Heart right ventricle (tissue), 16 donors: ENCODE measurements around the gene SRC. TPM values are rescaled to one million over a fixed set of nuclear protein-coding genes. Genes with fewer than 3 reads are reported as not detected.

Experiments used
- ATAC-seq, 8 donors: fragments of 200-7000 bp; cut with Tn5 transposase; one replicate each; pipeline ENCODE4 v1.9.1; 2020; ENCODE audit warnings: mild to moderate bottlenecking in 8 of 8, moderate library complexity in 8 of 8, moderate number of reproducible peaks in 1 of 8
- DNase-seq, 2 donors: peaks; one replicate each; pipeline ENCODE4 v3.0.0-alpha.2; 2020
- H3K27ac ChIP-seq, 10 donors: fragments of 200-600 bp; sonication (generic) in 2 of 10; one replicate each; pipeline versions ENCODE4 v1.5.0 to v1.8.0; 2020 to 2022; ENCODE audit warnings: mild to moderate bottlenecking in 3 of 10
- H3K27me3 ChIP-seq, 7 donors: fragments of 200-600 bp; one replicate each; pipeline ENCODE4 v1.8.0; 2021 to 2022; ENCODE audit warnings: mild to moderate bottlenecking in 2 of 7
- H3K36me3 ChIP-seq, 9 donors: fragments of 200-600 bp; sonication (generic) in 1 of 9; one replicate each; pipeline versions ENCODE4 v1.5.0 to v1.8.0; 2020 to 2022; ENCODE audit warnings: mild to moderate bottlenecking in 2 of 9
- H3K4me1 ChIP-seq, 9 donors: fragments of 200-600 bp; sonication (generic) in 1 of 9; one replicate each; pipeline versions ENCODE4 v1.5.0 to v1.8.0; 2020 to 2022; ENCODE audit warnings: mild to moderate bottlenecking in 4 of 9
- H3K4me3 ChIP-seq, 10 donors: fragments of 200-600 bp; sonication (generic) in 2 of 10; one replicate each; pipeline versions ENCODE4 v1.5.0 to v1.8.0; 2020 to 2022; ENCODE audit warnings: mild to moderate bottlenecking in 7 of 10, moderate library complexity in 2 of 10
- H3K9me3 ChIP-seq, 11 donors: fragments of 200-600 bp in 10 of 11; sonication (generic) in 2 of 11; one replicate each; pipeline versions ENCODE4 v1.5.0 to v1.8.0; 2013 to 2022; ENCODE audit warnings: mild to moderate bottlenecking in 2 of 11, control low read depth in 1 of 11, moderate library complexity in 1 of 11
- WGBS, 2 donors: extraction: QIAGEN DNeasy Blood & Tissue Kit; methylation state at CpG; one replicate each; pipeline ENCODE4 v1.1.7; 2013; ENCODE audit warnings: inconsistent platforms in 1 of 2; 5-methylcytosine and 5-hydroxymethylcytosine counted together
- intact Hi-C, 10 donors: fragments of 100-400 bp; cut with DNase I; formaldehyde crosslinking; loops; one replicate each; pipeline versions ENCODE4 v1.11.1 to v1.14.2; 2022
- polyA plus RNA-seq, 2 donors: library from polyadenylated mRNA; stranded (reverse); fragments of 200-250 nt; gene quantifications; one replicate each; pipeline ENCODE4 v1.2.3, GENCODE V29; 2013
- total RNA-seq, 10 donors: library from RNA; stranded (reverse); fragmentation: NEBNext Ultra II Directional in 3 of 10; extraction: Animal tissue kit (Norgen Biotek cat#: 25700) in 3 of 10; gene quantifications; one replicate each; pipeline versions ENCODE4 v1.2.1 to v1.2.4, GENCODE V29; 2021 to 2023
- TF ChIP-seq, protein P1 (sequence below), 9 donors: fragments of 200-600 bp; sonication (generic) in 2 of 9; IDR thresholded peaks; one replicate each; pipeline versions ENCODE4 v1.5.0 to v1.8.0; 2021 to 2022; ENCODE audit warnings: antibody characterized with exemption in 9 of 9, mild to moderate bottlenecking in 5 of 9, moderate library complexity in 1 of 9
- donor health status: Arrhythmogenic right ventricular cardiomyopathy.
- donor health status: ischemic (EF 13 %, LVEDD 7.1; RV severe dilation, severe dysfunction).
- donor health status: healthy with polysubstance abuse.
- donor health status: DM: no; HTN: yes; CAD: no.
- donor health status: DM: no; HTN: no; CAD: no.
- donor health status: ischemic (EF 25% LVEDD 6.9; RV normal size, moderate dysfunction).
- donor health status: ischemic (EF 25% LVEDD 5.7; RV mildly dilated, moderate dysfunction).
- donor health status: healthy.
- donor health status: DM: yes; HTN: yes; CAD: no.
- donor health status: Ischemic cardiomyopathy.
- donor health status: ischemic (EF 35%, LVEDD 5.7; RV mildly dilated, moderate dysfunction).
- donor health status: nonischemic (EF 11% LVEDD 7.7; RV severe dilation, severe dysfunction).
- donor health status: DM: yes; HTN: yes; CAD: no.
- donor health status: PGD.
- donor health status: ischemic (EF 29% LVEDD 5.4; RV normal size, mild dysfunction).
- donor health status: nonischemic (EF 23%, LVEDD 6.1; RV moderate dilation, normal function).

The SRC gene
- total and polyA plus RNA-seq, 12 donors = 1.9 to 10.8 (median 4.2) TPM

DNA sequence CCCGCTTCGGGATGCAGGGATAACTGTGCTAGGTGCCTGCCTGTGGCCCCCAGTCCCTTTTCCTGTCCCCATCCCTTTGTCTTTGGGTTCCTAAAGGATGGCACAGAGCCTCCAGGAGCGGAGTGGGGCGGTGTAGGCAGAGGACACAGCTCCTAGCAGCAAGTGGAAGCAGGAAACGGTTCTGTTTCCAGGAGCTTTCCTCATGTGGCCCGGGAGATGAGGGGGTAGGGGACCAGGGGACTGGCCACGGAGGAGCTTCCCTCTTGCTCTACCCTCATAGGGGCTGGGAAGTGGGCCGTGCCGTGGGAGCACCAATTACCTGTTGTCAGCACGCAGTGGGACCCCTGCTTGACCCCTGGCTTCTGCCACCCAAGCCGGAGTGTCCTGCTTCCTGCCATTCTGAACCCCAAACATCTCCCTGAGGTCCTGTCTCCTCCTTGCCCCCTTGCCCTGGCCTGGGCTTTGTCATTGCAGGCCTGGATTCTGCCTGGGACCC is 76.9 kb downstream of the SRC start:
- H3K27ac ChIP-seq = no peak overlapping the region
- intact Hi-C loops = no loop called here
- no peaks in the 10 kb centered on the region for H3K4me1 ChIP-seq
- 33 to 42% methylated on average over 11 of the region's 11 CpGs for WGBS, 2 donors
- peaks cover 0 to 72% (median 38%) of the 10 kb centered on the region in 7 donors for H3K27me3 ChIP-seq
- DNase-seq (no peak), ATAC-seq (no peak)
- no peaks in the 10 kb centered on the region for H3K36me3 ChIP-seq
- H3K9me3 ChIP-seq = no peaks in the 10 kb centered on the region
- TF ChIP-seq, protein P1, sequence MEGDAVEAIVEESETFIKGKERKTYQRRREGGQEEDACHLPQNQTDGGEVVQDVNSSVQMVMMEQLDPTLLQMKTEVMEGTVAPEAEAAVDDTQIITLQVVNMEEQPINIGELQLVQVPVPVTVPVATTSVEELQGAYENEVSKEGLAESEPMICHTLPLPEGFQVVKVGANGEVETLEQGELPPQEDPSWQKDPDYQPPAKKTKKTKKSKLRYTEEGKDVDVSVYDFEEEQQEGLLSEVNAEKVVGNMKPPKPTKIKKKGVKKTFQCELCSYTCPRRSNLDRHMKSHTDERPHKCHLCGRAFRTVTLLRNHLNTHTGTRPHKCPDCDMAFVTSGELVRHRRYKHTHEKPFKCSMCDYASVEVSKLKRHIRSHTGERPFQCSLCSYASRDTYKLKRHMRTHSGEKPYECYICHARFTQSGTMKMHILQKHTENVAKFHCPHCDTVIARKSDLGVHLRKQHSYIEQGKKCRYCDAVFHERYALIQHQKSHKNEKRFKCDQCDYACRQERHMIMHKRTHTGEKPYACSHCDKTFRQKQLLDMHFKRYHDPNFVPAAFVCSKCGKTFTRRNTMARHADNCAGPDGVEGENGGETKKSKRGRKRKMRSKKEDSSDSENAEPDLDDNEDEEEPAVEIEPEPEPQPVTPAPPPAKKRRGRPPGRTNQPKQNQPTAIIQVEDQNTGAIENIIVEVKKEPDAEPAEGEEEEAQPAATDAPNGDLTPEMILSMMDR (IDR thresholded peaks at IDR 0.05) = no peak
- H3K4me3 ChIP-seq = no peak overlapping the region

DNA sequence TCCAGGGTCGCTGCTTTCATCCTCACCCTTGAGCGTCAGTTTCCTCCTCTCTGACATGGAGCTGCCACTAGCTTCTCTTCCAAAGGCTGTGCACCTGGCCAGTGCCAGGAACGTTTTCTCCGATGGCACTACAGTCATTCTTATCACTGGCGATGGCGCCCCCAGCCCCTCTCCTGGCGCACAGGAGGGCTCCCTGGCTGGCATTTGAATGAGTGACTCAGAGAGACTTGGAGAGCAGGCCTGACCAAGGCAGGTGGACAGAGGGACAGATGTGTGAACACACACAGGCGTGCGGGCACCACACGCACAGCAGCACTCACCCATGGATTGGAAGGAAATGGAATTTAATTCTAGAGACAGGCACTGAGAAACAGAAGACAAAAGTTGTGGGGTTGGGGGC is 77.6 kb downstream of the SRC start:
- WGBS, 2 donors = 88 to 91% methylated on average over 10 of the region's 10 CpGs

DNA sequence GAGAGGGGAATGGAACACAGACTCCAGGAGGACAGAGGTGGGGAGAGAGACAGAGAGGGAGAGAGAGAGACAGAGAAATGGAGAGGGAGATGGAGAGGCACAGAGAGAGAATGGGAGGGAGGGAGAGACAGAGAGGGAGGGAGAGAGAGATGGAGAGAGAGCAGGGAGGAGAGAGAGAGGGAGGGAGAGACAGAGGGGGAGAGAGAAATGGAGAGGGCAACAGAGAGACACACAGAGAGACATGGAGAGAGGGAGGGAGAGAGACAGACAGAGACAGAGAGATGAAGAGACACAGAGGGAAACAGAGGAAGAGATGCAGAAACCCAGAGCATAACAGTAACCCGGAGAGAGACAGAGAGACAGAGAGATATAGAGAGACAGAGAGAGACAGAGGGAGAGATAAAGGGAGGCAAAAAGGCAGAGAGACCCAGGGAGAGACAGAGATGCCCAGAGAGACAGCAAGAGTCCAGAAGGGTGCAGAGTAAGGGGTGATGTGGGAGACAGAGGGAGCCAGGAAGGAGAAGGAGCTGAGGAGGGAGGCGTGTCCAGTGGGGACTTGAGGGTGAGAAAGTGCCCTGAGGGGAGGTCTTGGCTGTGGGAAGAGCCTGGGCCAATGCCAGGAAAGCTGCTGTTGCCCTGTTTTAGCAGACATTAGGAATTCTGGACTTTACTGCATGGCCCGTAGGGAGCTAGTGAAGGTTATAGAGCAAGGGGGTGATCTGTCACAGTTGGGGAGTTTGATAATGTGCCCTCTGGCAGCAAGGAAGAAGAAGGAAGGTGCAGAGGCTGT is 78.3 kb downstream of the SRC start:
- Histone ChIP-seq H3K36me3 (no peaks in the 10 kb centered on the region), H3K27me3 (peaks cover 0 to 64% (median 33%) of the 10 kb centered on the region in 7 donors), H3K9me3 (no peaks in the 10 kb centered on the region), H3K4me3 (no peak overlapping the region), H3K27ac (no peak overlapping the region), H3K4me1 (no peaks in the 10 kb centered on the region)
- 79 to 87% methylated on average over 3 of the region's 3 CpGs for WGBS, 2 donors
- TF ChIP-seq, protein P1 (IDR thresholded peaks at IDR 0.05) = no peak
- DNase-seq (no peak), ATAC-seq (no peak)
- intact Hi-C loops = no loop called here

More for the DNA sequence above, 77.6 kb downstream of the SRC start:
- Histone ChIP-seq H3K4me1 (no peaks in the 10 kb centered on the region), H3K4me3 (no peak overlapping the region), H3K36me3 (no peaks in the 10 kb centered on the region), H3K9me3 (no peaks in the 10 kb centered on the region), H3K27me3 (peaks cover 0 to 70% (median 33%) of the 10 kb centered on the region in 7 donors), H3K27ac (no peak overlapping the region)
- intact Hi-C loops = no loop called here
- ATAC-seq = no peak
- TF ChIP-seq, protein P1 (IDR thresholded peaks at IDR 0.05) = no peak
- no peak for DNase-seq

DNA sequence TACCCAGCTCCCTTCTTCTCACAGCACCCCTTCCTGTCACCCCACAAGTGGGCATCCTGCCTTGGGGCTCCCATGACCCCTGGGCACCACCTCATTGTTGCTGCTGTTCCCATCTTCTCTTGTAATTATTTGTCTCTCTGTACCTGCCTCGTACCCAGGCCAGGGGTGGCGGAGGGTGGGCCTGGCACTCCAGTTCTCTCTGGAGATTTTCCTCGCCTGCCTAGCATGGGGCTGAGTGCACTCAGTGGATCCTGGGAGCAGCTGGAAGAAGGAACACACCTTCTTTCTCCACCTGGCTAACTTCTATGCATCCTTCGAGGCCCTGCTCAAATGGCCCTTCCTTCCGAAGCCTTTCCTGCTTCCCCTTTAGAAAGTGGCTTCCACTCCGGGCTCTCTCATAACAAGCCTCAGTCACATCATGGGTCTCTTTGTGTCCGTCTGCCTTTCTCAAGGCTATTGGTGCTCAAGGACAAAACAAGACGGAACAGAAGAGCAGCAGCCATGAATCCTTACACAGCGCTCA is 79.2 kb downstream of the SRC start:
- no peak for DNase-seq
- Histone ChIP-seq H3K4me1 (no peaks in the 10 kb centered on the region), H3K27ac (no peak overlapping the region), H3K9me3 (no peaks in the 10 kb centered on the region), H3K27me3 (peaks cover 0 to 55% (median 32%) of the 10 kb centered on the region in 7 donors), H3K36me3 (no peaks in the 10 kb centered on the region), H3K4me3 (no peak overlapping the region)
- 90 to 94% methylated on average over 9 of the region's 9 CpGs for whole genome bisulfite sequencing, 2 donors
- ATAC-seq = no peak
- TF ChIP-seq, protein P1 (IDR thresholded peaks at IDR 0.05) = no peak
- intact Hi-C loops = no loop called here
